ENCODE data around the gene PARG.
"Not testable (repeated sequence)": the region's sequence is repeated elsewhere in the genome, so short reads cannot be mapped to it uniquely, and the experiment has no call there.

PARG gene

GRCh38 chr10:49844775-49845595 is 96.8 kb downstream of the PARG start:
- Histone ChIP-seq H3K4me3 (ENCODE audit: extremely low read depth, insufficient read depth, low read length, poor library complexity, severe bottlenecking) (no peak overlapping the region), H3K36me3 (ENCODE audit: control insufficient read depth, insufficient read depth, low read length) (peaks cover 28% of the 10 kb centered on the region), H3K4me1 (ENCODE audit: control insufficient read depth, insufficient read depth, low read length, poor library complexity, severe bottlenecking) (no peaks in the 10 kb centered on the region), H3K9me3 (ENCODE audit: control insufficient read depth, low read length) (no peaks in the 10 kb centered on the region), H3K27ac (ENCODE audit: low read depth, low read length, severe bottlenecking) (no peak overlapping the region)
- WGBS, 2 experiments (ENCODE audit: insufficient coverage in 2 of 2): 100% methylated on average over 1 of the region's 7 CpGs; no CpG with 5 or more reads in 1 of the 2 experiments

- H3K4me3 ChIP-seq (ENCODE audit: extremely low read depth, insufficient read depth, low read length, poor library complexity, severe bottlenecking); H3K27ac ChIP-seq (ENCODE audit: low read depth, low read length, severe bottlenecking); H3K9me3 ChIP-seq (ENCODE audit: control insufficient read depth, low read length): not testable (repeated sequence)
- Histone ChIP-seq H3K4me1 (ENCODE audit: control insufficient read depth, insufficient read depth, low read length, poor library complexity, severe bottlenecking) (peaks cover 10% of the 10 kb centered on the region), H3K36me3 (ENCODE audit: control insufficient read depth, insufficient read depth, low read length) (peaks cover 46% of the 10 kb centered on the region)
Measured at GRCh38 chr10:49842333-49842628, 99.5 kb downstream of the PARG start.

- no peak overlapping the region for H3K4me3 ChIP-seq (ENCODE audit: extremely low read depth, insufficient read depth, low read length, poor library complexity, severe bottlenecking)
- WGBS, 2 experiments (ENCODE audit: insufficient coverage in 2 of 2): 94 to 97% methylated on average over 10 of the region's 11 CpGs
- H3K9me3 ChIP-seq (ENCODE audit: control insufficient read depth, low read length): no peaks in the 10 kb centered on the region
- H3K4me1 ChIP-seq (ENCODE audit: control insufficient read depth, insufficient read depth, low read length, poor library complexity, severe bottlenecking): peaks cover 15% of the 10 kb centered on the region
- H3K27ac ChIP-seq (ENCODE audit: low read depth, low read length, severe bottlenecking): no peak overlapping the region
- H3K36me3 ChIP-seq (ENCODE audit: control insufficient read depth, insufficient read depth, low read length): peaks cover 46% of the 10 kb centered on the region
Measured at GRCh38 chr10:49841615-49842332, 100.1 kb downstream of the PARG start.

- 71% methylated on average over 1 of the region's 1 CpG; no CpG with 5 or more reads in 1 of the 2 experiments for WGBS, 2 experiments (ENCODE audit: insufficient coverage in 2 of 2)
- Histone ChIP-seq H3K36me3 (ENCODE audit: control insufficient read depth, insufficient read depth, low read length) (peaks cover 41% of the 10 kb centered on the region), H3K4me3 (ENCODE audit: extremely low read depth, insufficient read depth, low read length, poor library complexity, severe bottlenecking) (no peak overlapping the region), H3K9me3 (ENCODE audit: control insufficient read depth, low read length) (no peaks in the 10 kb centered on the region), H3K4me1 (ENCODE audit: control insufficient read depth, insufficient read depth, low read length, poor library complexity, severe bottlenecking) (peaks cover 22% of the 10 kb centered on the region), H3K27ac (ENCODE audit: low read depth, low read length, severe bottlenecking) (no peak overlapping the region)
Measured at GRCh38 chr10:49837685-49838084, 104.1 kb downstream of the PARG start.

GRCh38 chr10:49837051-49837478 is 104.8 kb downstream of the PARG start:
- Histone ChIP-seq H3K4me1 (ENCODE audit: control insufficient read depth, insufficient read depth, low read length, poor library complexity, severe bottlenecking) (peaks cover 24% of the 10 kb centered on the region), H3K27ac (ENCODE audit: low read depth, low read length, severe bottlenecking) (peak overlapping the region; percentile 44), H3K4me3 (ENCODE audit: extremely low read depth, insufficient read depth, low read length, poor library complexity, severe bottlenecking) (no peak overlapping the region), H3K9me3 (ENCODE audit: control insufficient read depth, low read length) (no peaks in the 10 kb centered on the region), H3K36me3 (ENCODE audit: control insufficient read depth, insufficient read depth, low read length) (peaks cover 40% of the 10 kb centered on the region)
- 50 to 80% methylated on average over 1 to 2 of the region's 5 CpGs for WGBS, 2 experiments (ENCODE audit: insufficient coverage in 2 of 2)

GRCh38 chr10:49834976-49835375 is 106.9 kb downstream of the PARG start:
- Histone ChIP-seq H3K4me1 (ENCODE audit: control insufficient read depth, insufficient read depth, low read length, poor library complexity, severe bottlenecking) (peaks cover 41% of the 10 kb centered on the region), H3K9me3 (ENCODE audit: control insufficient read depth, low read length) (no peaks in the 10 kb centered on the region), H3K27ac (ENCODE audit: low read depth, low read length, severe bottlenecking) (peak overlapping the region; percentile 39), H3K36me3 (ENCODE audit: control insufficient read depth, insufficient read depth, low read length) (peaks cover 31% of the 10 kb centered on the region), H3K4me3 (ENCODE audit: extremely low read depth, insufficient read depth, low read length, poor library complexity, severe bottlenecking) (no peak overlapping the region)
- 83 to 100% methylated on average over 2 of the region's 3 CpGs for WGBS, 2 experiments (ENCODE audit: insufficient coverage in 2 of 2)

- 100% methylated on average over 1 of the region's 2 CpGs; no CpG with 5 or more reads in 1 of the 2 experiments for WGBS, 2 experiments (ENCODE audit: insufficient coverage in 2 of 2)
- Histone ChIP-seq H3K9me3 (ENCODE audit: control insufficient read depth, low read length) (no peaks in the 10 kb centered on the region), H3K4me1 (ENCODE audit: control insufficient read depth, insufficient read depth, low read length, poor library complexity, severe bottlenecking) (peaks cover 41% of the 10 kb centered on the region), H3K36me3 (ENCODE audit: control insufficient read depth, insufficient read depth, low read length) (peaks cover 26% of the 10 kb centered on the region), H3K27ac (ENCODE audit: low read depth, low read length, severe bottlenecking) (peak overlapping the region; percentile 47), H3K4me3 (ENCODE audit: extremely low read depth, insufficient read depth, low read length, poor library complexity, severe bottlenecking) (no peak overlapping the region)
Measured at GRCh38 chr10:49834201-49834600, 107.6 kb downstream of the PARG start.

GRCh38 chr10:49833168-49833567 is 108.7 kb downstream of the PARG start:
- Histone ChIP-seq H3K27ac (ENCODE audit: low read depth, low read length, severe bottlenecking) (no peak overlapping the region), H3K4me1 (ENCODE audit: control insufficient read depth, insufficient read depth, low read length, poor library complexity, severe bottlenecking) (peaks cover 37% of the 10 kb centered on the region), H3K9me3 (ENCODE audit: control insufficient read depth, low read length) (no peaks in the 10 kb centered on the region), H3K4me3 (ENCODE audit: extremely low read depth, insufficient read depth, low read length, poor library complexity, severe bottlenecking) (no peak overlapping the region), H3K36me3 (ENCODE audit: control insufficient read depth, insufficient read depth, low read length) (peaks cover 21% of the 10 kb centered on the region)

GRCh38 chr10:49831352-49832035 is 110.3 kb downstream of the PARG start:
- 17 to 27% methylated on average over 3 to 4 of the region's 8 CpGs for WGBS, 2 experiments (ENCODE audit: insufficient coverage in 2 of 2)
- Histone ChIP-seq H3K4me1 (ENCODE audit: control insufficient read depth, insufficient read depth, low read length, poor library complexity, severe bottlenecking) (peaks cover 26% of the 10 kb centered on the region), H3K36me3 (ENCODE audit: control insufficient read depth, insufficient read depth, low read length) (peaks cover 16% of the 10 kb centered on the region), H3K9me3 (ENCODE audit: control insufficient read depth, low read length) (no peaks in the 10 kb centered on the region), H3K4me3 (ENCODE audit: extremely low read depth, insufficient read depth, low read length, poor library complexity, severe bottlenecking) (no peak overlapping the region), H3K27ac (ENCODE audit: low read depth, low read length, severe bottlenecking) (peak overlapping the region; percentile 81)

- Histone ChIP-seq H3K4me1 (ENCODE audit: control insufficient read depth, insufficient read depth, low read length, poor library complexity, severe bottlenecking) (peaks cover 26% of the 10 kb centered on the region), H3K4me3 (ENCODE audit: extremely low read depth, insufficient read depth, low read length, poor library complexity, severe bottlenecking) (no peak overlapping the region), H3K36me3 (ENCODE audit: control insufficient read depth, insufficient read depth, low read length) (peaks cover 15% of the 10 kb centered on the region), H3K9me3 (ENCODE audit: control insufficient read depth, low read length) (no peaks in the 10 kb centered on the region), H3K27ac (ENCODE audit: low read depth, low read length, severe bottlenecking) (no peak overlapping the region)
Measured at GRCh38 chr10:49830846-49831245, 111.0 kb downstream of the PARG start.
